Astrocyte (in vitro differentiated cells and primary cell): ENCODE data around the gene PER2.

Experiments used
- CTCF ChIP-seq: IDR thresholded peaks from 2 replicates; pipeline ENCODE4 v1.5.1; 2011; ENCODE audit warnings: low read depth, mild to moderate bottlenecking, inconsistent platforms, low read length, moderate library complexity; ENCODE audit not compliant: insufficient read depth
- EZH2 ChIP-seq: IDR thresholded peaks from 2 replicates; pipeline ENCODE4 v1.6.1; 2012; ENCODE audit warnings: mild to moderate bottlenecking, low read length, inconsistent platforms; ENCODE audit not compliant: insufficient read depth

- TF ChIP-seq CTCF (peak; percentile 11), EZH2 (no peak)
Observed at GRCh38 chr2:238288650-238289573, 502 bp upstream of the PER2 start.
